GM21390 (cell line): ENCODE data around the gene STK32B.
"Not testable (repeated sequence)": the region's sequence is repeated elsewhere in the genome, so short reads cannot be mapped to it uniquely, and the experiment has no call there.

ENCODE experiments used
- ATAC-seq: cut with Tn5 transposase; IDR thresholded peaks from one replicate; pipeline ENCODE4 v1.9.1; 2021; ENCODE audit not compliant: unreplicated experiment

The STK32B gene

DNA sequence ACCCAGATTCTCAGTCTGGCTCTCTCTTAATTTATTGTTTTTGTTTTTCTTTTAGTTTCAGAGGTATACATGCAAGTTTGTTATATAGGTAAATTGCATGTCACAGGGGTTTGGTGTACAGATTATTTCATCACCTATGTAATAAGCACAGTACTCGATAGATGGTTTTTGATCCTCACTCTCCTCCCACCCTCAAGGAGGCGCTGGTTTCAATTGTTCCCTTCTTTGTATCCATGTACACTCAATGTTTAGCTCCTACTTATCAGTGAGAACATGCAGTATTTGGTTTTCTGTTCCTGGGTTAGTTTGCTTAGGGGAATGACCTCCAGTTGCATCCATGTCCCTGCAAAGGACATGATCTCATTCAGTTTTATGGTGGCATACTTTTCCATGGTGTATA lies 198.4 kb downstream of the STK32B start:
- ATAC-seq: no peak

DNA sequence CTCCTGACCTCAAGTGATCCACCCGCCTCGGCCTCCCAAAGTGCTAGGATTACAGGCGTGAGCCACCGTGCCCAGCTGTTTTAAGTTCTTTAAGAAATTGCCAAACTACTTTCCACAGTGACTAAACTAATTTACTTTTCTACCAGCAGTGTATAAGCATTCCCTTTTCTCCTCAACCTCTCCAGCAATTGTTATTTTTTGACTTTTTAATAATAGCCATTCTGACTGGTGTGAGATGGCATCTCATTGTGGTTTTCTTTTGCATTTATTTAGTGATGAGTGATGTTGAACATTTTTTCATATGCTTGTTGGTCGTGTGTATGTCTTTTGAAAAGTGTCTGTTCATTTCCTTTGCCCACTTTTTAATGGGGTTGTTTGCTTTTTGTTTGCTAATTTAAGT lies 199.3 kb downstream of the STK32B start:
- not testable (repeated sequence) for ATAC-seq

DNA sequence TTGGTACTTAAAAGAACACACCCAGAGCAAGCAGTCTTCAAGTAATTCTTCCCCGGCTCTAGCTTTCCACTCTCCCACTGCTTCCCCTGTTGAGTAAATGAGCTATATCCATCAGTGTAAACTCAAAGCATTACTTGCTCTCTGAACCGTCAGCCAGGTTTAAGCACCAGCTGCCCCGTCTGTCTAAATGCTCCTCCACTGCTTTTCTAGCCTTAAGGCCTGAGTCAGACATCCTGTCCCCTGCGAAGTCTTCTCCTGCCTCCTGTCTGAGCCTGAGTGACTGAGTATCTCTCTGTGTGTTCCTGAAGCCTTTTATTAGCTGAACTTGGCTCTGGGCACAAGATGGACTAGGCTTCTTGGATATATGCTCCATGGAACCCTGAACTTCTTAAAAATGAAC lies 205.1 kb downstream of the STK32B start:
- no peak for ATAC-seq

DNA sequence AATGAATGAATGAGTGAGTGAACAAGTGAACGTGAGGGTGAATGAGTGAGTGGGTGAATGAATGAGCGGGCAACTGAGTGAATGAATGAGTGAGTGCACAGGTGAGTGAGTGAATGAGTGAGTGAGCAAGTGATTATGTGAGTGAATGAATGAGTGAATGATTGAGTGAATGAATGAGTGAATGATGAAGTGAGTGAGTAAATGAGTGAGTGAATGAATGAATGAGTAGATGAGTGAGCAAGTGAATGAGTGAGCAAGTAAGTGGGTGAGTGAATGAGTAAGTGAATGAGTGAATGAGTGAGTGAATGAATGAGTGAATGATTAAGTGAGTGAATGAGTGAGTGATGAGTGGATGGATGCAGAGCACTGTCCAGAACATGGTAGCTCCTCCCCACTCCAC lies 205.8 kb downstream of the STK32B start:
- ATAC-seq: no peak

DNA sequence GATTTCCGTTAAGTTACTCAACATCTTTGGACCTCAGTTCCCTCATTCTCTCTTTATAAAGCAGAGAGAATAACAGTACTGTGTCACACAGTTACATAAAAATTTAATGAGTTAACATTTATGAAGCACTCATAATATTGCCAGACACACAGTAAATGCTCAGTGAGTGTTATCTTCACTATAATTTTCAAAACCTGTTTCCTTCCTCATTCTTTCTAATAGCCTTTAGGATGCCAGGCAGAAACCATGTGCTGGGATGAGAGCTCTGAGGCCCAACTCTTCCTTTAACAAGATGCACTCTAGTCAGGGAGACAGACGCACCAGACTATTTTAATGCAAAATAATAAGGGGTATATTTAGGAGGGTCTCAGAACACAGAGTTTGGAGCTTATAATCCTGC lies 208.2 kb downstream of the STK32B start:
- no peak for ATAC-seq

DNA sequence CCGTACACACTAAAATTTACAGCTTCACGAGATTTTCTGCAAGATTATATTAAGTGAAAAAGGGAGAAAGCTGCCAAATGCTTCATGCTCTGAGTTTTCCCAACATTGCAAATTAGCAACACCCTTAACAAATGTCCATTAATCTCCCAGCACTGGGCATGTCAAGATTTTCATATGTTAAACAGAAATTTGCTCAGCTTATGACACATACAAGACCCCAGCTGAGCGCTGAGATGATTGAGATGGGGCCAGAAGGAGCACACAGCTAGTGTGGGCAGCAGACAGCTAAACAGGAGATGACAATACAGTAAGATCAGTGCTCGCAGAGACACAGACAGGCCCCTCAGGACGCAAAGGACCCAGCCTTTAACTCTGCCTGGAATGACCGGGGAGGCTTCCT lies 208.8 kb downstream of the STK32B start:
- ATAC-seq: no peak

DNA sequence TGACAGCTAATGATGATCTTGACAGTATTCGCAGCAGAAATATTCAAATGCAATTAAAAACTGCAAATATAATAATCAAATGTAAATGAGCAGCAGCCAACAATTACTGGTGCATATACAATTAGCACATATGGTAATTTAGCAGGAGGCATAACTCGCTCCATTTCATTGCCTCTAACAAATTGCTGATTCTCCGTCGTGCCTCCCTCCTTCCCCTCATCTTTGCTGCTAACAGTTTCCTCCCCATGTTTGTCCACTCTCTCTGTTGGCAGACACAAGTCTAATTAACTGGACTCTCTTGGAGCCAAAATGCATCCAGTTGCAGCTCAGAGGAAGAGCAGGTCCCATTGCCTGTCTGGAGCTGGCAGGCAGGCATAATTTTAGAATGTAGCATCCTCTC lies 210.6 kb downstream of the STK32B start:
- ATAC-seq: no peak

DNA sequence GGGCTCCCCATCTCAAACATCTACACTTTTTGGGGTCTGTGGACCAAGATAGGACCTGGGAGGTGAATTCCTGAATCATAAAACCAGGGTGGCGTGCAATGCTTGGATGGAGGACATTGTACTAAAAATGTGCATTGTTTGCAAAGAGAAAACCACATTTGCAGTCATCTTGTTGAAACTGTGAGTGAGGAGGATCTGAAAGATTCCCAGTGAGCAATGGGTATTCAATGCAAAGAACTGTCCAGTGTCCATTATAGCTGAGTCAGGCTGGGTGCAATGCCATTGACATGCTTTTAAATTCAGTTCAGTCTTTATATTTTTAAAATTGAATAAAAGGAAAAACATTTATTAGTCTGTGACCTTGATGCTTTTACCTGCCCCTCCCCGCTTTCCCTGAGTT lies 215.7 kb downstream of the STK32B start:
- no peak for ATAC-seq

DNA sequence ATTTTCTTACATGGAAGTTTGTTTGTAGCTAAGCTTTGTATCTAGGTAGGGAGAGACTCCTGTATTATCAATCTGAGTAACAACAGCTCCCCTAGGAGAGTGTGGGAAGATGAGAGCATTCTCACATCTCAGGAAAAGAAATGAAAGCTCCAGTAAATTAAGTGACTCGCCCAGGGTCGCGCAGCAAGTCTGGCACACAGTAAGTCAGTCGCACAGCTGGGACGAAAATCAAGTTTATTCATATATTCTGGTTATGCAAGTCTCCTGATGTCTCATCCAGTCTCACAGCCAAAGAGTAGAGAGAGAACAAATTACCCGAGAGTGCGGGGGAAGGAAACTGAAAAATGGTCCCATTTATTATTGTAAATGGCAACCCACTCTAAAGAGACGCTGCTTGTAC lies 216.1 kb downstream of the STK32B start:
- no peak for ATAC-seq

DNA sequence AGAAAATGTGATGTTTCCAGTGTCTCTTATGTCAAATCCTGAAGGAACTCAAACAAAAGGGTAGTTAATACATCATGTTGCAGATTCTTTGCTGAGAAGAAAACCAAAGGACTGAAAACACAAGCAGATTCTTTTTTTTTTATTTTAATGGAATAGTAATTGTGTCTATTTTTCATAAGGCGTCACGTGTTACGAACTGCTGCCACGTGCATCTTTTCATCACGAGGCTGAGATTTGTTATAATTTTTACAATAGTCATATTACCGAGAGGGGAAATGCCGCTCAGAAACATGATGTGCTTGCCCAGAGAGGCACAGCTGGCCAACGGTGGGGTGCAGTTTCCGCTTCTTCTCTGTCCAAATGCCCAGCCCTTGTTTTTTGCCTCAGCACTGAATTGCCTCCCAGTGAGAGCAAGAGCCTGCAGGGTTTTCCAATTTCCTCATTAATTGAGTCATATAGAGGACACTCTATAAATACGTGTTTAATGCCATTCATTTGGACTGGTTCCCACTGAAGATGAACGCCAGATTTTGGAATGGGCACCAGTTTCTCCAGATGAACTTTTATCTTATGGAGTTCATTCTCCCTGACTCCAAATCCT lies 225.3 kb downstream of the STK32B start:
- no peak for ATAC-seq

DNA sequence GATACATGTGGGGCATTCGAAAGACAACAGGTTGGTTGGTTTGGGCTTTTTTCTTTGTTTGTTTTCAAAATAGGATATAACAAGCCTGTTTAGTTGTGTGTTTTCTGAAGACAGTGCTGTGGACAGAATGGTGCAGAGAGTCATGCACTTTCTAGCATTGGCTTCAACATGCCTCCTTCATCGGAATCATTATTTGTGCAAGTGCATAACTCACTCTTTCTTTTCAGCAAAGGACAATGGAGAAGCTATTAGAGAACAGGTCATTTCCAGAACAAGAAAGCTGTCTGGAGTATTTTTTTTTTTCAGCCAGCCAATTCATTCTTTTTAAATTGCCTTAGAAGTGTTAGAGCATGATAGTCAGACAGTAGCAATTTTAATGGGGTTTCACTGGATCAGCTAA lies 225.8 kb downstream of the STK32B start:
- ATAC-seq: no peak

DNA sequence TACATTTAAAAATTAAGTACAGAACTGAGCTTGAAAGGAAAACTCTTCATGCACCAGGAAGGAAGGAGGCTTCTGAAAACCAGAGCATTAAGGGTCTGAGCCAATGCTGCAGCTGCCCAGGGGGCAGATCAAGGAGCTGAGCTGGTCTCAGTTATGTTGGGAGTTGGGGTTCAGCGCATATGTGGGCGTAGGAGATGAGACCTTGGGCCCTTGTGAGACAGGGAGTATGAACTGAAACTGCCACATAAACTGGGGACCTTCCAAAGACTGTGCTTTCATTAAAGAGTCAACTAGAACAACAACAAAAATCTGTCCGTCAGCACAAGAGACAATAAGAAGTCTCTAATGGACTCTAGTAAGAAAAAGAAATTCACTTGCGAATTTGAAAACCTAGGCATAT lies 226.9 kb downstream of the STK32B start:
- ATAC-seq: no peak

DNA sequence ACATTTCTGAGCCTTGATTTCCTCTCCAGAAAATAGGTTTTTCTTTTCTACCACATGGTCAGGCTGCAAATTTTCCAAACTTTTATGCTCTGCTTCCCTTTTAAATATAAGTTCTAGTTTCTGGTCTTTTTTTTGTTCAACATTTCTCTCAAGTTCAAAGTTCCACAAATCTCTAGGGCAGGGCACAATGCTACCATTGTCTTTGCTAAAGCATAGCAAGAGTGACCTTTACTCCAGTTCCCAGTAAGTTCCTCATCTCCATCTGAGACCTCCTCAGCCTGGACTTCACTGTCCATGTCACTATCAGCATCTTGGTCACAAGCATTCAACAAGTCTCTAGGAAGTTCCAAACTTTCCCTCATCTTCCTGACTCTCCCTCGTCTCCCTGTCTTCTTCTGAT lies 228.8 kb downstream of the STK32B start:
- not testable (repeated sequence) for ATAC-seq

DNA sequence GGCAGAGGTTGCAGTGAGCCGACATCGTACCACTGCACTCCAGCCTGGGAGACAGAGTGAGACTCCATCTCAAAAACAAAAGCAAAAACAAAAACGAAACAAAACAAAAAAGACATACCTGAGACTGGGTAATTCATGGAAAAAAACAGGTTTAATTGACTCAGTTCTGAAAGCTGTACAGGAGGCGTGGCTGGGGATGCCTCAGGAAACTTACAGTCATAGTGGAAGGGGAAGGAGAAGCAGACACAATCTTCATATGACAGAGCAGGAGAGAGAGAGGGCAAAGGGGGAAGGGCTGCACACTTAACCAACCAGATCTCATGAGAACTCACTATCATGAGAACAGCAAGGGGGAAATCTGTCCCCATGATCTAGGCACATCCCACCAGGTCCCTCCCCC lies 229.5 kb downstream of the STK32B start:
- no peak for ATAC-seq

DNA sequence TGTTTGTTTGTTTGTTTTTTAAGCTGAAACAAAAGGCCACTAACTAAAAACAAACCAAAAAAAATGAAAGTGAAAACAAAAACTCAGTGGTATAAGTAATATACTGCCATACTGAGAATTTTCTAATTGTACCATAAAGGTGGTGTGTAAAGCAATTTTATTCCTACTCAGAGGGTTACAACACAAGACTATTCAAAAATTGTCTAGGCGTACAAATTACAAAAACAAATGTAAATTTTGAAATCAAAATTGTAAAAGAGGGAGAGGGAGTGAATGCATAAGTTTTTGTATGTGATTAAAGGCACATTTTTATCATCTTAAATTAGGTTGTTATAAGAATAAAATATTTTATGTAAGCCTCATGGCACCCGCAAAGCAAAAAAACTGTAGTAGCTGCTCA lies 232.6 kb downstream of the STK32B start:
- no peak for ATAC-seq

DNA sequence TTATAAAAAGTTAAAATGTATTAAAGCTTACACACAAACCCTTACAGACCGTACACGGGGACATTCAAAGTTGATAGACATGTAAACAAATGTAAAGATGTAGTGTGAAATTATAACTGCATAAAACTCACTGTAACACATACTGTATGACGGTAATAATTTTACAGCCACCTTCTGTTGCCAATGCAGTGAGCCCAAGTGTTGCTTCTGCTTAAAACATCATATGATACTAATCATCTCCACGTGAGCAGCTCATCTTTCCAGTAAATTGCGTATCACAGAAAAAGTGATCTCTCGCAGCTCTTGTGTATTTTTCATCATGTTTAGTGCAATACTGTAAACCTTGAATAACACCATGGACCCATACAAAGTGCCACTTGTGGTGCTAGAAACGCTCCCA lies 233.2 kb downstream of the STK32B start:
- ATAC-seq: no peak

DNA sequence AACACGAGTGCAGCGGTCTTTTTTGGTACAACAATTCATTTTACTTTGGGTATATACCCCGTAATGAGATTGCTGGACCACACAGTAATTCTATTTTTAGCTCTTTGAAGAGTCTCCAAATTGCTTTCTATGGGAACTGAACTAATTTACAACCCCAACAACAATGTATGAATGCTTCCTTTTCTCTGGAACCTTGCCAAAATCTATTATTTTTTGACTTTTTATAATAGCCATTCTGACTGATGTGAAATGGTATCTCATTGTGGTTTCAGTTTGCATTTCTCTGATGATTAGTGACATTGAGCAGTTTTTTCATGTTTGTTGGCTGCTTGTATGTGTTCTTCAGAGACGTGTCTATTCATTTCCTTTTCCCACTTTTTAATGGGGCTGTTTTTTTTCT lies 240.8 kb downstream of the STK32B start:
- no peak for ATAC-seq

DNA sequence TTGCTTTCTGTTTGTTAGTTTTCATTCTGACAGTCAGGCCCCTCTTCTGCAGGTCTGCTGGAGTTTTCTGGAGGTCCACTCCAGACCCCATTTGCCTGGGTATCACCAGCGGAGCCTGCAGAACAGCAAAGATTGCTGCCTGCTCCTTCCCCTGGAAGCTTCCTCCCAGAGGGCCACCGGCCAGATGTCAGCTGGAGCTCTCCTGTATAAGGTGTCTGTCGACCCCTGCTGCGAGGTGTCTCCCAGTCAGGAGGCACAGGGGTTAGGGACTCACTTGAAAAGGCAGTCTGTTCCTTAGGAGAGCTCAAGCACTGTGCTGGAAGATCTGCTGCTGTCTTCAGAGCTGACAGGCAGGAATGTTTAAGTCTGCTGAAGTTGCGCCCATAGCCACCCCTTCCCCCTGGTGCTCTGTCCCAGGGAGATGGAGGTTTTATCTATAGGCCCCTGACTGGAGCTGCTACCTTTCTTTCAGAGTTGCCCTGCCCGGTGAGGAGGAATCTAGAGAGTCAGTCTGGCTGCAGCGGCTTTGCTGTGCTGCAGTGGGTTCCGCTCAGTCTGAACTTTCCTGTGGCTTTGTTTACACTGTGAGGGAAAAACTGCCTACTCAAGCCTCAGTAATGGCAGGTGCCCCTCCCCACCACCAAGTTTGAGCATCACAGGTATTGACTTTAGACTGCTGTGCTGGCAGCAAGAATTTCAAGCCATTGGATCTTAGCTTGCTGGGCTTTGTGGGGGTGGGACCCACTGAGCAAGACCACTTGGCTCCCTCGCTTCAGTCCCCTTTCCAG lies 246.9 kb downstream of the STK32B start:
- not testable (repeated sequence) for ATAC-seq

DNA sequence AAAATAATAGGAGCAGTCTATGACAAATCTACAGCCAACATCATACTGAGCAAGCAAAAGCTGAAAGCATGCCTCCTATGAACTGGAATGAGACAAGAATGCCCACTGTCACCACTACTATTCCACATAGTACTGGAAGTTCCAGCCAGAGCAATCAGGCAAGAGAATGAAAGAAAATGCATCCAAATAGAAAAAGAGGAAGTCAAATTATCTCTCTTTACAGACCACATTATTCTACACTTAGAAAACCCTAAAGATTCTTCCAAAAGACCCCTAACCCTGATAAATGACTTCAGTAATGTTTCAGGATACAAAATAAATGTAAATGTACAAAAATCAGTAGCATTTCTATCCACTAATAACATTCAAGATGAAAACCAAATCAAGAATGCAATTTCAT lies 249.0 kb downstream of the STK32B start:
- no peak for ATAC-seq

DNA sequence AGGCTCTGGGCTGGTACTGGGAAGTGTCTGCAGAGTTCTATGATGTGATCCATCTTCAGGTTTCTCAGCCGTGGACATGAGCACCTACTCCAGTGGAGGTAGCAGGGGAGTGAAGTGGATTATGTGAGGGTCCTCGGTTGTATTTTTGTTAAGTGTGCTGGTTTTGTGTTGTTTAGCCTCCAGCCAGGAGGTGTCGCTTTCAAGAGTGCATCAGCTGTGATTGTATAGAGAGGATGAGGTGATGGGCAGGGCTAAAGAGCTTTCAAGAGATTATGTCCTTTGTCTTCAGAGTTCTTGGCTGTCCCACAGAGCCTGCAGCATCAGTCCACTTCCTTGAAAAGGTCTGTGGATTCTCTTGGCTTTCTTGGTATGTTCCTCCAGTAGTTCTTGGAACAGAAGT lies 256.6 kb downstream of the STK32B start:
- ATAC-seq: no peak

DNA sequence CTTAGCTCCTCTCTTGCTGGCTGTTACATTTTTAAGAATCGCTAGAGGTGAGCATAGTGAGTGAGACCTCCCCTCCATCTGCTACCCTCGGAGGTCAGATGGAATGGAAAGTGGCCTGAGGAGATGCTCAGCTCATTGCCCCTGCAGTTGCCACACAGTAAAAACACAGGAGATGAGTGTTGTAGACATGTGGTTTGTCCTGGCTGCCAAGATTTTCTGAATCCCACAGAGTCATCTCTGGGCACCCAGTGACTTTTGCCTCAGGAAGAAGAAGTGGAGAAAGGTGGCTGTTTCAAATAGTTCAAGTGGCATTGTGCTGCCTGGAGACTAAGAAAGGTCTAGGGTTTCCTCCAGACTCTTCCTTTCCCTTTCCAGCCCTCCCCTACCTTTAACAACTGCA lies 271.0 kb downstream of the STK32B start:
- no peak for ATAC-seq

DNA sequence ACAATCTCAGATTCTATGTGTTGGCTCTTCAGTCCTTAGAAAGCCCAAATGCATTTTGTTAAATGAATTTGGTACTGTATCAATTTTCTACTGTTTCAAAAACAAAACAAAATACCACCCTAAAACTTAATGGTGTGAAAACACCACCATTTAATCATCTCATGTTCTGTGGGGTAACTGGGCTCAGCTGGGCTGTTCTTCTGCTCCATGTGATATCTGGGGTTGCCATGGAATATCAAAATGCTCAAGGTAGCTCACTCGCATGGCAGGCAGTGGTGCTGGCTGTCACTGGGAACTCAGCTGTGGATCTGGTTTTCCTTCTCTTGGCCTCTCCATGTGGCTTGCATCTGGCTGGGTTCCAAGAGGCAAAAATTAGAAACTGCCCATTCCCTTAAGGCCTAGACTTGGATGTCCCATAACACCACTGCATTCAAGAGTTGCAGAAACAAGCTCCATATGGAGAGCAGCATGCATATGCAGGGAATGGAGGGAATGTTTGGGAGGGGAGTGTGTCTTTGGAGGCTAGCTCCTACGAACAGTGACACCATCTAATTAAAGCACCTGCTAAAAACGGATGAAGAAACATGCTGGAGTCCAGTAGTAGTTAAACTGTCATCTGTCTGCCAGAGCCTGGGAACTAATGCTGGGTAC lies 279.2 kb downstream of the STK32B start:
- ATAC-seq: no peak
